ENCODE data around the gene KIN. TPM values are rescaled to one million over a fixed set of nuclear protein-coding genes. Genes with fewer than 3 reads are reported as not detected.

KIN gene
- total RNA-seq, 1 donor, result 9.5 TPM

DNA sequence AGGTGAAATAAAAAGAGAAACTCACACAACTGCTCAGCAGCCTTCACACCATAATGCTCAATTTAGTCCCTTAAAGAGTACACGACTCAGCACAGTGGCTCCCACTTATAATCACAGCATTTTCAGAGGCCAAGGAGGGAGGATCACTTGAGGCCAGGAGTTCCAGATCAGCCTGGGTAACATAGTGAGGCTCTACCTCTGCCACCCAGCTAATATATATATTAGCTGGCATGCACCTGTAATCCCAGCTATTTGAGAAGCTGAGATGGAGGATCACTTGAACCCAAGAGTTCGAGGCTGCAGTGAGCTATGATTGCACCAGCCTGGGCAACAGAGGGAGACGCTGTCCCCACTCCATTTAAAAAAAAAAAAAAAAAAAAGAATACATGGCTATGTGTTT lies 82.5 kb downstream of the KIN start:
- no peak overlapping the region for H3K4me3 ChIP-seq (ENCODE audit: low read depth, low read length)
- TF ChIP-seq, protein P1, sequence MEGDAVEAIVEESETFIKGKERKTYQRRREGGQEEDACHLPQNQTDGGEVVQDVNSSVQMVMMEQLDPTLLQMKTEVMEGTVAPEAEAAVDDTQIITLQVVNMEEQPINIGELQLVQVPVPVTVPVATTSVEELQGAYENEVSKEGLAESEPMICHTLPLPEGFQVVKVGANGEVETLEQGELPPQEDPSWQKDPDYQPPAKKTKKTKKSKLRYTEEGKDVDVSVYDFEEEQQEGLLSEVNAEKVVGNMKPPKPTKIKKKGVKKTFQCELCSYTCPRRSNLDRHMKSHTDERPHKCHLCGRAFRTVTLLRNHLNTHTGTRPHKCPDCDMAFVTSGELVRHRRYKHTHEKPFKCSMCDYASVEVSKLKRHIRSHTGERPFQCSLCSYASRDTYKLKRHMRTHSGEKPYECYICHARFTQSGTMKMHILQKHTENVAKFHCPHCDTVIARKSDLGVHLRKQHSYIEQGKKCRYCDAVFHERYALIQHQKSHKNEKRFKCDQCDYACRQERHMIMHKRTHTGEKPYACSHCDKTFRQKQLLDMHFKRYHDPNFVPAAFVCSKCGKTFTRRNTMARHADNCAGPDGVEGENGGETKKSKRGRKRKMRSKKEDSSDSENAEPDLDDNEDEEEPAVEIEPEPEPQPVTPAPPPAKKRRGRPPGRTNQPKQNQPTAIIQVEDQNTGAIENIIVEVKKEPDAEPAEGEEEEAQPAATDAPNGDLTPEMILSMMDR (IDR thresholded peaks at IDR 0.05; ENCODE audit: insufficient read depth, low read depth, low read length), result no peak
- no peak for DNase-seq (ENCODE audit: low read depth)

GRCh38 chr10:7704071-7705016 lies 83.4 kb downstream of the KIN start:
- no peak for DNase-seq (ENCODE audit: low read depth)
- TF ChIP-seq, protein P1 (IDR thresholded peaks at IDR 0.05; ENCODE audit: insufficient read depth, low read depth, low read length), result no peak
- H3K4me3 ChIP-seq (ENCODE audit: low read depth, low read length), result no peak overlapping the region

DNA sequence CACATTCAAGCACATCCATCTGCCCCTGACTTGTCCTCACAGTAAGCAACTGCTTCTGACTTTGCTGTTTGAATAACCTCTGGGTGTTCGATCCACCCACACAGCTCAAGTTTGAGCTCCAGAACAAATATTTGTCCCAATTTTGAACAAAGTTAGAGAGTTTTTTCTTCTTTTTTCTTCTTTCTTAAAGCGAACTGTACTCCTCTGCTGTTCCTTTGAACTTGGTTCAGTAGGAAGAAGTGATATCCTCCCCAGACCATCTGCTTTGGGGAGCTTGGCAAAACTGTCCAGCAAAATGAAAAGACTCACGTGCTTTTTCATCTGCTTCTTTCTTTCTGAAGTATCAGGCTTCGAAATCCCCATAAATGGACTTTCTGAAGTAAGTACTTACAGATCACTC lies 84.7 kb downstream of the KIN start, which contains the start of gene ITIH2:
Gene ITIH2 (plus strand): TSS at position 177 of the 400 bp plus-strand sequence. CDS start 119 bp downstream, at position 296.
- no peak within 1 kb of the TSS for H3K4me3 ChIP-seq (ENCODE audit: low read depth, low read length)
- DNase-seq (ENCODE audit: low read depth), result no peak
- TF ChIP-seq, protein P1 (IDR thresholded peaks at IDR 0.05; ENCODE audit: insufficient read depth, low read depth, low read length), result no peak

- no peak for DNase-seq (ENCODE audit: low read depth)
- TF ChIP-seq, protein P1 (IDR thresholded peaks at IDR 0.05; ENCODE audit: insufficient read depth, low read depth, low read length), result no peak
- no peak overlapping the region for H3K4me3 ChIP-seq (ENCODE audit: low read depth, low read length)
Observed at GRCh38 chr10:7702288-7702812, 85.4 kb downstream of the KIN start.

DNA sequence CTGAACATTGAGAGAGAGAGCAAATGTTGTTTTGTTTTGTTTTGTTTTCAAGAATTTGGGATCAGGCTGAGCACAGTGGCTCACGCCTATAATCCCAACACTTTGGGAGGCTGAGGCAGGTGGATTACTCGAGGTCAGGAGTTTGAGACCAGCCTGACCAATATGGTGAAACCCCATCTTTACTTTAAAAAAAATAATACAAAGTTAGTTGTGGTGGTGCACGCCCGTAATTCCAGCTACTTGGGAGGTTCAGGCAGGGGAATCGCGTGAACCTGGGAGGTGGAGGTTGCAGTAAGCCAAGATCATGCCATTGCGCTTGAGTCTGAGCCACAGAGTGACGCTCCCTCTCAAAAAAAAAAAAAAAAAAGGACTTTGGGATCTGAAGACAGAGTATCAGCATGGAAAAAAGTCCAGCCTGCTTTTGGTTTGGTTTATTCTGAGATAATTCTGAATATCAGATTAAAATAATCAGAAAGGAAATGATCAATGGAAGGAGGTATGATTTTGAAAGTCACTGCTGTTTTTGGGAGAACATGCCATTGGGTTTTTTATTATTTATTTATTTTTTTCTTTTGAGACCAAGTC lies 86.5 kb downstream of the KIN start:
- TF ChIP-seq, protein P1 (IDR thresholded peaks at IDR 0.05; ENCODE audit: insufficient read depth, low read depth, low read length), result no peak
- H3K4me3 ChIP-seq (ENCODE audit: low read depth, low read length), result no peak overlapping the region
- no peak for DNase-seq (ENCODE audit: low read depth)

Other genes starting within 250 kb of the KIN start
- gene ITIH5, start 121.0 kb downstream of the KIN start, total RNA-seq, result under 0.01 and 0.43 TPM in 2 replicates
- gene ITIH2, start 84.7 kb downstream of the KIN start, total RNA-seq, result not detected in 2 replicates
- 235 and 265 TPM in 2 replicates for gene ATP5F1C, start 184 bp upstream of the KIN start, total RNA-seq
- 2.2 and 2.3 TPM in 2 replicates for gene TAF3, start 30.5 kb upstream of the KIN start, total RNA-seq